ENCODE results near the gene CXCR1.
A peak's percentile ranks its signal among the peaks of the same experiment; 100 is the strongest.

The CXCR1 gene

GRCh38 chr2:218192902-218193430 is 26.2 kb upstream of the CXCR1 start:
- TF ChIP-seq CTCF (IDR thresholded peaks at IDR 0.05) = no peak

GRCh38 chr2:218188528-218188927 is 21.8 kb upstream of the CXCR1 start:
- no peak for TF ChIP-seq CTCF (IDR thresholded peaks at IDR 0.05)

GRCh38 chr2:218187296-218188015 is 20.7 kb upstream of the CXCR1 start:
- TF ChIP-seq CTCF (IDR thresholded peaks at IDR 0.05) = no peak

- TF ChIP-seq CTCF (IDR thresholded peaks at IDR 0.05) = no peak
Observed at GRCh38 chr2:218186876-218187275, 20.1 kb upstream of the CXCR1 start.

- TF ChIP-seq CTCF (IDR thresholded peaks at IDR 0.05) = peak; percentile 76
Observed at GRCh38 chr2:218186355-218186766, 19.6 kb upstream of the CXCR1 start.

- TF ChIP-seq CTCF (IDR thresholded peaks at IDR 0.05) = no peak
Observed at GRCh38 chr2:218184331-218184730, 17.6 kb upstream of the CXCR1 start.

- TF ChIP-seq CTCF (IDR thresholded peaks at IDR 0.05) = no peak
Observed at GRCh38 chr2:218180467-218181114, 13.8 kb upstream of the CXCR1 start.
